Kidney (tissue), 14 donors: ENCODE data around the gene YPEL1. TPM values are rescaled to one million over a fixed set of nuclear protein-coding genes. Genes with fewer than 3 reads are reported as not detected.
"Not testable (repeated sequence)": the region's sequence is repeated elsewhere in the genome, so short reads cannot be mapped to it uniquely, and the experiment has no call there.

Experiments used
- DNase-seq, 5 donors: peaks; one replicate each; pipeline ENCODE4 v3.0.0-alpha.2; 2013 to 2020
- FAIRE-seq: peaks from 2 replicates; lab custom pipeline; 2012; peaks lifted over from hg19 to GRCh38; lab: Jason Lieb, UNC
- H3K27ac ChIP-seq, 2 donors: one replicate each; pipeline ENCODE4 v1.7.0; 2013; ENCODE audit warnings: low read depth in 2 of 2, low read length in 2 of 2, inconsistent platforms in 1 of 2
- H3K27me3 ChIP-seq: one replicate; pipeline ENCODE4 v1.7.1; 2013; ENCODE audit warnings: low read length, inconsistent platforms; ENCODE audit not compliant: control insufficient read depth, insufficient read depth
- H3K36me3 ChIP-seq, 3 donors: one replicate each; pipeline versions ENCODE4 v1.7.0 to v1.7.1; 2013; ENCODE audit warnings: low read length in 3 of 3, control low read depth in 1 of 3, inconsistent platforms in 1 of 3; ENCODE audit not compliant: insufficient read depth in 3 of 3, control insufficient read depth in 2 of 3
- H3K4me1 ChIP-seq, 3 donors: one replicate each; pipeline versions ENCODE4 v1.7.0 to v1.7.1; 2013; ENCODE audit warnings: low read length in 3 of 3, inconsistent platforms in 1 of 3, low read depth in 1 of 3; ENCODE audit not compliant: control insufficient read depth in 2 of 3, insufficient read depth in 2 of 3
- H3K4me3 ChIP-seq, 3 donors: one replicate each; pipeline versions ENCODE4 v1.7.0 to v1.8.1; 2013; ENCODE audit warnings: low read length in 3 of 3, control low read depth in 1 of 3, inconsistent platforms in 1 of 3
- H3K9ac ChIP-seq, 3 donors: one replicate each; pipeline versions ENCODE4 v1.7.0 to v1.7.1; 2013; ENCODE audit warnings: low read length in 3 of 3, control low read depth in 1 of 3, inconsistent platforms in 1 of 3
- H3K9me3 ChIP-seq, 3 donors: one replicate each; pipeline versions ENCODE4 v1.7.0 to v1.7.1; 2013; ENCODE audit warnings: low read length in 3 of 3, control low read depth in 1 of 3, inconsistent platforms in 1 of 3; ENCODE audit not compliant: control insufficient read depth in 2 of 3, insufficient read depth in 1 of 3
- intact Hi-C: fragments of 100-400 bp; cut with DNase I; formaldehyde crosslinking; loops from one replicate; pipeline ENCODE4 v1.11.1; 2022
- polyA plus RNA-seq: library from polyadenylated mRNA; stranded (reverse); fragments of 350-450 nt; fragmentation: Illumina TruSeq; extraction: RNeasy Lipid Tissue Mini Kit (QIAGEN cat#74804); gene quantifications from one replicate; pipeline ENCODE4 v1.2.3, GENCODE V29; 2014; ENCODE audit warnings: low read depth, low replicate concordance; ENCODE audit not compliant: insufficient read depth
- total RNA-seq: library from RNA; stranded (reverse); fragmentation: NEBNext Ultra II Directional; extraction: Animal tissue kit (Norgen Biotek cat#: 25700); gene quantifications from one replicate; pipeline ENCODE4 v1.2.1, GENCODE V29; 2021
- TF ChIP-seq, protein P1 (sequence below): IDR thresholded peaks from 3 replicates; pipeline ENCODE4 v1.5.1; 2012; ENCODE audit warnings: mild to moderate bottlenecking, moderate library complexity, borderline replicate concordance; ENCODE audit not compliant: insufficient read depth; ENCODE audit errors: extremely low read depth
- donor health status: control.
- donor health status: control.
- donor health status: control.
- donor health status: control.
- donor health status: control.
- donor health status: DM: yes; HTN: yes; CAD: no.
- donor health status: Normal renal cell carcinoma (clear cell type).

Gene YPEL1
- total and polyA plus RNA-seq, 2 donors from 2014 or later, result 2.2 to 6.1 TPM

DNA sequence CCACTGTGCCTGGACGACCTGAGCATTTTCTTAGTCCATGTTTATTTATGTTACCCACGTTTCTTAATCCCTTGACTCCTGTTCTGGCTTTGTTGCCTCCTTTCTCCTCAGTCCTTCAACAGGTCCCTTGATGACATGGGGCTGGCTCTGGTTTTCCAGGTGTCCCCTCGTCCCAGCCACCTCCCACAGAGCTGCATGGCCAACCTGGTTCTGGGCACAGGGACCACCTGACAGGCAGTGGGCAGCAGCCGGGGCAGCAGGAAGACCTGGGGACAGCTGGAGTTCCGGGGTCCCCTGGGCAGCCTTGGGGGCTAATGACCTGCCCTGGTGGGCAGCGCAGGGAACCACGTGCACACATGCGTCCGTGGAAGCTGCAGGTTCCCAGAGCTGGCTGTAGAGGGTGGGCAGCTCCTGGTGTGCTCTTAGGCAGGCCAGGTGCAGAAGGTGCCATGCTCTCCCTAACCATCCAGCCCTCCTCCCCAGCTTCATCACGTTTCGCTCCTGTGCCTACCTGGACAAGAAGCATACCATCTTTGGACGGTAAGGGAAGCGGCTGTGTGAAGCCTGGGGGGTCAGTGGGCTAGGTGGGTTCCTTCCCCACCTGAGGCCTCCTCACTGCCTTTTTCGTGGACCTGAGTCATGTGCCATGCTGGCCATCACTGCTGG is 42.1 kb downstream of the YPEL1 start:
- H3K4me3 ChIP-seq, result no peak overlapping the region
- peaks cover 0 to 3% (median 2%) of the 10 kb centered on the region in 3 donors for H3K4me1 ChIP-seq
- no peak overlapping the region for H3K27ac ChIP-seq
- peaks cover 0 to 51% (median 17%) of the 10 kb centered on the region in 3 donors for H3K36me3 ChIP-seq
- H3K9ac ChIP-seq, result no peak overlapping the region
- H3K27me3 ChIP-seq, result no peaks in the 10 kb centered on the region
- FAIRE-seq (no peak), DNase-seq (no peak)
- intact Hi-C loops, result no loop called here
- TF ChIP-seq, protein P1, sequence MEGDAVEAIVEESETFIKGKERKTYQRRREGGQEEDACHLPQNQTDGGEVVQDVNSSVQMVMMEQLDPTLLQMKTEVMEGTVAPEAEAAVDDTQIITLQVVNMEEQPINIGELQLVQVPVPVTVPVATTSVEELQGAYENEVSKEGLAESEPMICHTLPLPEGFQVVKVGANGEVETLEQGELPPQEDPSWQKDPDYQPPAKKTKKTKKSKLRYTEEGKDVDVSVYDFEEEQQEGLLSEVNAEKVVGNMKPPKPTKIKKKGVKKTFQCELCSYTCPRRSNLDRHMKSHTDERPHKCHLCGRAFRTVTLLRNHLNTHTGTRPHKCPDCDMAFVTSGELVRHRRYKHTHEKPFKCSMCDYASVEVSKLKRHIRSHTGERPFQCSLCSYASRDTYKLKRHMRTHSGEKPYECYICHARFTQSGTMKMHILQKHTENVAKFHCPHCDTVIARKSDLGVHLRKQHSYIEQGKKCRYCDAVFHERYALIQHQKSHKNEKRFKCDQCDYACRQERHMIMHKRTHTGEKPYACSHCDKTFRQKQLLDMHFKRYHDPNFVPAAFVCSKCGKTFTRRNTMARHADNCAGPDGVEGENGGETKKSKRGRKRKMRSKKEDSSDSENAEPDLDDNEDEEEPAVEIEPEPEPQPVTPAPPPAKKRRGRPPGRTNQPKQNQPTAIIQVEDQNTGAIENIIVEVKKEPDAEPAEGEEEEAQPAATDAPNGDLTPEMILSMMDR, result no peak
- no peaks in the 10 kb centered on the region for H3K9me3 ChIP-seq

- H3K9me3 ChIP-seq, H3K9ac ChIP-seq, DNase-seq, intact Hi-C loops, H3K4me1 ChIP-seq, H3K27me3 ChIP-seq, H3K27ac ChIP-seq, H3K4me3 ChIP-seq, FAIRE-seq: not testable (repeated sequence)
- H3K36me3 ChIP-seq, result peaks cover 0 to 55% (median 17%) of the 10 kb centered on the region in 3 donors
Observed at GRCh38 chr22:21692856-21693255, 42.7 kb downstream of the YPEL1 start.

DNA sequence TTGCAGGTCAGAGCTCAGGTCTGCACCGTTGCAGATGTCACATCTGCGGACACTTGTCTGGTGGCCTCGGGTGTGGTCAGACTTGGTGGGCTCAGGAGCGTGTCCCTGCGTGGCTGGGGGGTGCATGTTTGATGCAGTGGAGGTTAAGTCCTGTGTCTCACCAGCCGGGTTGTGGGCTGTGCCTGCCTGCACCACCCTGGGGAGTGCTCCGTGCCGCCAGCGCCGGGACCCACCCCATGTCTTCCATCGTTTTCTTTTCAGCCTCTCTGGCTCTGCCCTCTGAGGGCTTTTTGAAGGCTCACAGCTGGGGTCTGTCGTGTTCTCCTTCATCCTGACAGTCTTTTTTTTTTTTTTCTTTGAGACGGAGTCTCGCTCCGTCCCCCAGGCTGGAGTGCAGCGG is 43.8 kb downstream of the YPEL1 start:
- Histone ChIP-seq H3K9ac (no peak overlapping the region), H3K27me3 (no peaks in the 10 kb centered on the region), H3K4me1 (no peaks in the 10 kb centered on the region), H3K27ac (no peak overlapping the region), H3K36me3 (peaks cover 0 to 55% (median 15%) of the 10 kb centered on the region in 3 donors), H3K4me3 (no peak overlapping the region), H3K9me3 (no peaks in the 10 kb centered on the region)
- FAIRE-seq (no peak), DNase-seq (no peak)
- intact Hi-C loops, result no loop called here
- TF ChIP-seq, protein P1, result no peak

DNA sequence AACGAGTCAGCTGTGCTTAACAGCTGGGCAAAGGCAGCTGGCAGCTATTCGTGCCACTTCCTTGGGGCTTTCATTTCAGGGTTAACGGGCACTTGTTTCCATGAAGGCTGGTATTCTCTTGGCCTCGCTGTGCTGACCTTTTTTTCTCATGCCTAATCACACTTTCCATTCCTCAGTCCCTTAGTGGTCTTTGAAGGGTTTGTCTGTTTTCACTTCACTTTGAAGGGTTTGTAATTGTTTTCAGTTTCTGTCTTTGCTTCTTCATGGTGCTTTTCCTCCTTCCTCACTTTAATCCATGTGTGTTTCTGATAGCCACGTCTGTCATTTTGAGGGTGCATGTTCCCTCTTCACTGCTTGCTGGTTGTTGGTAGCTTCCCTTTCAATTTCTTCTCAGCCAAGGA is 45.2 kb downstream of the YPEL1 start:
- TF ChIP-seq, protein P1, result no peak
- H3K4me1 ChIP-seq, result no peaks in the 10 kb centered on the region
- no peaks in the 10 kb centered on the region for H3K27me3 ChIP-seq
- FAIRE-seq (no peak), DNase-seq (no peak)
- H3K27ac ChIP-seq, result no peak overlapping the region
- no peaks in the 10 kb centered on the region for H3K9me3 ChIP-seq
- intact Hi-C loops, result no loop called here
- H3K36me3 ChIP-seq, result peaks cover 0 to 51% (median 16%) of the 10 kb centered on the region in 3 donors
- H3K4me3 ChIP-seq, result no peak overlapping the region
- H3K9ac ChIP-seq, result no peak overlapping the region
